Measurements from ENCODE around the gene NCAPG.

Gene NCAPG

GRCh38 chr4:17810260-17811077, at the start of gene NCAPG, which contains the start of gene DCAF16:
Gene NCAPG (plus strand): TSS chr4:17810979. CDS start chr4:17811078, 99 bp downstream.
Gene DCAF16 (minus strand): TSS chr4:17810757. CDS start chr4:17804141, 6,616 bp downstream.
- TF ChIP-seq EZH2phosphoT487 (IDR thresholded peaks at IDR 0.05; ENCODE audit: borderline replicate concordance, low read length), result no peak
- TF ChIP-seq CTCF (IDR thresholded peaks at IDR 0.05; ENCODE audit: low read depth, low read length, poor library complexity, severe bottlenecking), result no peak
- Histone ChIP-seq H3F3A (ENCODE audit: control insufficient read depth, insufficient read depth) (peaks cover 15% of the 10 kb centered on the region), H3K79me2 (ENCODE audit: control insufficient read depth, low read length) (peaks cover 98% of the 10 kb centered on the region), H3K9me2 (replicated peaks; ENCODE audit: control insufficient read depth, low read length) (no peaks in the 10 kb centered on the region), H3K4me2 (ENCODE audit: low read length) (peak within 1 kb of the TSS; percentile 78), H3K27ac (ENCODE audit: low read depth, low read length) (peak within 1 kb of the TSS; percentile 86), H3K27me3 (ENCODE audit: control insufficient read depth, low read length) (no peaks in the 10 kb centered on the region), H3K36me3 (ENCODE audit: control insufficient read depth, low read length) (peaks cover 89% of the 10 kb centered on the region), H3K4me3 (ENCODE audit: low read length) (peak within 1 kb of the TSS; percentile 93), H4K20me1 (ENCODE audit: control insufficient read depth, insufficient read depth, low read depth, low read length) (peaks cover 43% of the 10 kb centered on the region), H3K9me3 (ENCODE audit: control insufficient read depth, insufficient read depth, low read length) (no peaks in the 10 kb centered on the region), H3K4me1 (ENCODE audit: control insufficient read depth, low read length) (peaks cover 31% of the 10 kb centered on the region)

GRCh38 chr4:17761062-17761461, 49.7 kb upstream of the NCAPG start:
- H3K4me2 ChIP-seq (ENCODE audit: low read length), result no peak overlapping the region

GRCh38 chr4:17762726-17763125, 48.1 kb upstream of the NCAPG start:
- peaks cover 6% of the 10 kb centered on the region; the same call in 1 of the 2 replicates for H3K27me3 ChIP-seq (ENCODE audit: control insufficient read depth, low read length)
- H3K4me2 ChIP-seq (ENCODE audit: low read length), result no peak overlapping the region
- no peaks in the 10 kb centered on the region for H3K79me2 ChIP-seq (ENCODE audit: control insufficient read depth, low read length)
- H3K36me3 ChIP-seq (ENCODE audit: control insufficient read depth, low read length), result no peaks in the 10 kb centered on the region
- H3K4me3 ChIP-seq (ENCODE audit: low read length), result no peak overlapping the region
- no peaks in the 10 kb centered on the region for H3K4me1 ChIP-seq (ENCODE audit: control insufficient read depth, low read length)
- H3K9me3 ChIP-seq (ENCODE audit: control insufficient read depth, insufficient read depth, low read length), result peaks cover 3% of the 10 kb centered on the region; the same call in 1 of the 2 replicates
- no peak overlapping the region for H3K27ac ChIP-seq (ENCODE audit: low read depth, low read length)
- H3F3A ChIP-seq (ENCODE audit: control insufficient read depth, insufficient read depth), result no peaks in the 10 kb centered on the region
- TF ChIP-seq EZH2phosphoT487 (IDR thresholded peaks at IDR 0.05; ENCODE audit: borderline replicate concordance, low read length) (no peak), CTCF (IDR thresholded peaks at IDR 0.05; ENCODE audit: low read depth, low read length, poor library complexity, severe bottlenecking) (peak; percentile 17)
- no peaks in the 10 kb centered on the region for H4K20me1 ChIP-seq (ENCODE audit: control insufficient read depth, insufficient read depth, low read depth, low read length)
- H3K9me2 ChIP-seq (replicated peaks; ENCODE audit: control insufficient read depth, low read length), result no peaks in the 10 kb centered on the region

More at GRCh38 chr4:17761062-17761461, 49.7 kb upstream of the NCAPG start:
- no peak overlapping the region for H3K4me3 ChIP-seq (ENCODE audit: low read length)
- no peaks in the 10 kb centered on the region for H3K9me2 ChIP-seq (replicated peaks; ENCODE audit: control insufficient read depth, low read length)
- no peaks in the 10 kb centered on the region for H3F3A ChIP-seq (ENCODE audit: control insufficient read depth, insufficient read depth)
- TF ChIP-seq CTCF (IDR thresholded peaks at IDR 0.05; ENCODE audit: low read depth, low read length, poor library complexity, severe bottlenecking) (no peak), EZH2phosphoT487 (IDR thresholded peaks at IDR 0.05; ENCODE audit: borderline replicate concordance, low read length) (no peak)
- H3K9me3 ChIP-seq (ENCODE audit: control insufficient read depth, insufficient read depth, low read length), result no peaks in the 10 kb centered on the region
- H3K27ac ChIP-seq (ENCODE audit: low read depth, low read length), result no peak overlapping the region
- H3K36me3 ChIP-seq (ENCODE audit: control insufficient read depth, low read length), result no peaks in the 10 kb centered on the region
- H3K4me1 ChIP-seq (ENCODE audit: control insufficient read depth, low read length), result no peaks in the 10 kb centered on the region
- no peaks in the 10 kb centered on the region for H4K20me1 ChIP-seq (ENCODE audit: control insufficient read depth, insufficient read depth, low read depth, low read length)
- H3K27me3 ChIP-seq (ENCODE audit: control insufficient read depth, low read length), result peaks cover 11% of the 10 kb centered on the region; the same call in 1 of the 2 replicates
- H3K79me2 ChIP-seq (ENCODE audit: control insufficient read depth, low read length), result no peaks in the 10 kb centered on the region
